ENCODE data around the gene RUFY3. TPM values are rescaled to one million over a fixed set of nuclear protein-coding genes. Genes with fewer than 3 reads are reported as not detected.

Gene RUFY3
- total and polyA plus RNA-seq, 2 of the 13 experiments (the other 11 are each of a cell fraction or from before 2014, with no cell fraction given), result 17.9 to 25.3 TPM

GRCh38 chr4:70678383-70678999 lies 43.3 kb upstream of the RUFY3 start:
- TF ChIP-seq PHF5A (CRISPR knock-in tag; IDR thresholded peaks at IDR 0.05; ENCODE audit: low read depth, unreplicated experiment) (no peak), ZSCAN12 (CRISPR knock-in tag; IDR thresholded peaks at IDR 0.05) (no peak), CENPX (CRISPR knock-in tag; IDR thresholded peaks at IDR 0.05) (no peak), FOXM1 (CRISPR knock-in tag; IDR thresholded peaks at IDR 0.05) (no peak), HCFC1 (IDR thresholded peaks at IDR 0.05; ENCODE audit: low read depth, low read length) (no peak), ZNF235 (CRISPR knock-in tag; IDR thresholded peaks at IDR 0.05; ENCODE audit: borderline replicate concordance) (no peak), RFX5 (IDR thresholded peaks at IDR 0.05; ENCODE audit: low read depth, low read length) (no peak), ZNF644 (CRISPR knock-in tag; IDR thresholded peaks at IDR 0.05; ENCODE audit: low read depth) (no peak), NR3C1 (CRISPR knock-in tag; IDR thresholded peaks at IDR 0.05) (no peak), ZNF24 (IDR thresholded peaks at IDR 0.05) (no peak), POLR2AphosphoS5 (IDR thresholded peaks at IDR 0.05; ENCODE audit: low read depth, low read length) (no peak), ZNF264 (CRISPR knock-in tag; IDR thresholded peaks at IDR 0.05) (no peak), HNRNPLL (IDR thresholded peaks at IDR 0.05; ENCODE audit: low read depth, low read length, poor library complexity, severe bottlenecking) (no peak), RERE (CRISPR knock-in tag; IDR thresholded peaks at IDR 0.05; ENCODE audit: low read depth) (no peak), NR2F2 (IDR thresholded peaks at IDR 0.05; ENCODE audit: borderline replicate concordance, low read depth) (no peak), ZNF839 (CRISPR knock-in tag; IDR thresholded peaks at IDR 0.05; ENCODE audit: borderline replicate concordance) (no peak), NR0B2 (CRISPR knock-in tag; IDR thresholded peaks at IDR 0.05) (no peak)
- no peak for ATAC-seq
- Histone ChIP-seq H3K4me3 (replicated peaks in 1 of 3; ENCODE audit: insufficient read depth in 1 of 3, low read depth in 2 of 3, low read length in 3 of 3) (no peak overlapping the region), H3K4me1 (ENCODE audit: insufficient read depth, low read length) (no peaks in the 10 kb centered on the region), H3K27me3 (ENCODE audit: control insufficient read depth in 1 of 2, insufficient read depth in 2 of 2, low read length in 2 of 2) (no peaks in the 10 kb centered on the region; a peak in 1 of 5 replicates), H3K79me2 (ENCODE audit: insufficient read depth, low read length) (no peaks in the 10 kb centered on the region), H3K9me3 (ENCODE audit: low read length) (no peaks in the 10 kb centered on the region), H3K27ac (ENCODE audit: extremely low read length, insufficient read depth, low read length) (no peak overlapping the region), H3K9ac (ENCODE audit: insufficient read depth, low read depth, low read length) (no peak overlapping the region), H3K4me2 (ENCODE audit: low read depth, low read length) (no peak overlapping the region), H2AFZ (ENCODE audit: low read length) (no peak overlapping the region), H3K36me3 (replicated peaks in 1 of 2; ENCODE audit: control insufficient read depth in 1 of 2, insufficient read depth in 2 of 2, low read length in 2 of 2) (no peaks in the 10 kb centered on the region), H4K20me1 (ENCODE audit: insufficient read depth, low read length) (no peaks in the 10 kb centered on the region)
- CTCF ChIA-PET (ENCODE audit: low intra/inter-chr PET ratio, low total read pairs), result no interaction called here
- in situ Hi-C loops (cut with HindIII; ENCODE audit: extremely low pct_ligation_motif_present, low pct_unique_long_range_greater_than_20kb) (no loop called here), intact Hi-C loops (cut with micrococcal nuclease; ENCODE audit: unreplicated experiment) (no loop called here)
- no peak for FAIRE-seq
- POLR2A ChIA-PET, result no interaction called here
- 0% methylated on average over 1 of the region's 1 CpG for WGBS (ENCODE audit: low lambda C conversion rate)
- no peak for DNase-seq (ENCODE audit: low spot score)
- no TSS peak for BruUV-seq (replicated peaks)
